Activated T-helper 1 cell treated with anti-CD3 and anti-CD28 coated beads, Interleukin-12 subunit alpha, Interleukin-12 subunit beta, Interleukin-2, Interleukin-4 antibody, amounts not matched to agents 30 ng/mL and 10 ng/mL and 1 ng/mL, durations not matched to agents 14 hours and 24 hours and 36 hours (primary cell): ENCODE results near the gene ACAP1. TPM values are rescaled to one million over a fixed set of nuclear protein-coding genes. Genes with fewer than 3 reads are reported as not detected.

Experiments used
- DNase-seq: peaks from one replicate; pipeline ENCODE4 v3.0.0; 2021; ENCODE audit warnings: low spot score
- H3K27ac Mint-ChIP-seq: one replicate; pipeline ENCODE4 v1.8.0; 2021; ENCODE audit warnings: mild to moderate bottlenecking, mixed read lengths
- H3K27me3 Mint-ChIP-seq: one replicate; pipeline ENCODE4 v1.8.0; 2022; ENCODE audit warnings: mild to moderate bottlenecking, moderate library complexity, mixed read lengths; ENCODE audit not compliant: insufficient read depth
- H3K36me3 Mint-ChIP-seq: one replicate; pipeline ENCODE4 v1.8.0; 2021; ENCODE audit warnings: low read depth, mixed read lengths
- H3K4me1 Mint-ChIP-seq: one replicate; pipeline ENCODE4 v1.8.0; 2021; ENCODE audit warnings: low read depth, mixed read lengths
- H3K4me3 Mint-ChIP-seq: one replicate; pipeline ENCODE4 v1.8.0; 2021; ENCODE audit warnings: mild to moderate bottlenecking, moderate library complexity, mixed read lengths
- H3K9me3 Mint-ChIP-seq: one replicate; pipeline ENCODE4 v1.8.0; 2021; ENCODE audit warnings: mixed read lengths
- intact Hi-C: fragments of 100-400 bp; cut with micrococcal nuclease; formaldehyde crosslinking; loops from one replicate; pipeline ENCODE4 v1.15.1; 2024
- total RNA-seq: library from RNA; stranded (reverse); gene quantifications from 2 replicates; pipeline ENCODE4 v1.2.3, GENCODE V29; 2022

Gene ACAP1
- total RNA-seq, 1 donor from 2014 or later: 266 TPM

DNA sequence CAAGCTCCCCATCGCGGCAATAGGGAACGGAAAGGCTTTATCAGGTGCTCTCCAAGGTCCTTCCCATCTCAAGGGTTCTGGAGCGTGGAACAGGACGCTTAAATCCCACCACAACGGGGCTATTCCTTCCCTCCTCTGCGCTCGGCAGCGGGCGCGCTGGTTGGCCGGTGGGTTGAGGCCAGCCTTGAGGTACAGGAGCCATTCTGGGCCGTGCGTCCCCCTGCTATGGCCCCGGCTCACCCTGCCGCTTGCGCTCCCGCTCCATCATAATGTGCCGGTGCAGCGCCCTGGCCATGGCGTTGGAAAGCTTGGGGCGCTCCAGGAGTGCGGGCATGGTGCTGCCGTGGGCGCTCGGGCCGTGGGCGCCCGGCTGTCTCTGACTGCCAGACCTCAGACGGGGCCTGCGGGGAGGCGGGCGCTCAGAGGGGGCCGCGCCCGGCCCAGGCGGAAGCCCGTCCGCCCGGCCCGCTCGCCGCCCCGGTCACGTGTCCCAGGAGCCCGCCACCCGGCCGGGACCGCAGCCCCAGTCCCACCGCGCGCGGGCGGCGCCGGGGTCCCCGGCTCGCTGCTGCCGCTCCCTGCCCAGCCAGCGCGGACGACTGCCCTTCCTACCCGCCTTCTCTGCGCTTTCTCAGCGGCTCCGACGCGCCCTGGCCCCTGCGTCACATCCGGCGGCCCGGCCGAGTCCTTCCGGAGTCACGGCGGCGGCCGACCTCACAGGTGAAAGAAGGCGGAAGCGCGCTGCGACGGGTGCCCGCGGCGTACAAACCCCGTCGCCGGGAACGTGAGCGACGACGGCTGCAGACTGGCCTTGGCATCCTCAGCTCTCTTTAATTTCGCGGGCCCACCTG, 21.4 kb upstream of the ACAP1 start, which contains the start of gene GPS2:
Gene GPS2 (minus strand): TSS at position 642 of the 851 bp plus-strand sequence. CDS start 308 bp downstream, at position 334.
- Mint-ChIP-seq H3K27me3 (no peaks in the 10 kb centered on the region), H3K4me1 (peaks cover 41% of the 10 kb centered on the region), H3K36me3 (peaks cover 58% of the 10 kb centered on the region), H3K4me3 (peak within 1 kb of the TSS; percentile 90), H3K9me3 (no peaks in the 10 kb centered on the region), H3K27ac (peak within 1 kb of the TSS; percentile 88)
- peak; percentile 91 for DNase-seq
- intact Hi-C loops: loop anchor here (1.0 kb wide), 2 partner anchors 8 to 14 kb away; partner anchors contain the start of genes EIF5A and NEURL4

- Mint-ChIP-seq H3K4me3 (peak overlapping the region; percentile 90), H3K4me1 (peaks cover 34% of the 10 kb centered on the region), H3K27ac (peak overlapping the region; percentile 88), H3K9me3 (no peaks in the 10 kb centered on the region), H3K27me3 (no peaks in the 10 kb centered on the region), H3K36me3 (peaks cover 50% of the 10 kb centered on the region)
- no peak for DNase-seq
- intact Hi-C loops: loop anchor here (1.0 kb wide), 2 partner anchors 8 to 14 kb away; partner anchors contain the start of genes EIF5A and NEURL4
Observed at GRCh38 chr17:7315570-7316235, 20.6 kb upstream of the ACAP1 start.

GRCh38 chr17:7317161-7317803, 19.0 kb upstream of the ACAP1 start:
- H3K4me1 Mint-ChIP-seq: peaks cover 28% of the 10 kb centered on the region
- no peaks in the 10 kb centered on the region for H3K27me3 Mint-ChIP-seq
- intact Hi-C loops: no loop called here
- no peak for DNase-seq
- H3K4me3 Mint-ChIP-seq: peak overlapping the region; percentile 73
- peak overlapping the region; percentile 44 for H3K27ac Mint-ChIP-seq
- peaks cover 51% of the 10 kb centered on the region for H3K36me3 Mint-ChIP-seq
- H3K9me3 Mint-ChIP-seq: no peaks in the 10 kb centered on the region

GRCh38 chr17:7318121-7318860, 18.0 kb upstream of the ACAP1 start:
- H3K27me3 Mint-ChIP-seq: no peaks in the 10 kb centered on the region
- H3K4me1 Mint-ChIP-seq: peaks cover 19% of the 10 kb centered on the region
- no peaks in the 10 kb centered on the region for H3K9me3 Mint-ChIP-seq
- no peak for DNase-seq
- intact Hi-C loops: no loop called here
- H3K4me3 Mint-ChIP-seq: no peak overlapping the region
- peaks cover 43% of the 10 kb centered on the region for H3K36me3 Mint-ChIP-seq
- peak overlapping the region; percentile 55 for H3K27ac Mint-ChIP-seq

DNA sequence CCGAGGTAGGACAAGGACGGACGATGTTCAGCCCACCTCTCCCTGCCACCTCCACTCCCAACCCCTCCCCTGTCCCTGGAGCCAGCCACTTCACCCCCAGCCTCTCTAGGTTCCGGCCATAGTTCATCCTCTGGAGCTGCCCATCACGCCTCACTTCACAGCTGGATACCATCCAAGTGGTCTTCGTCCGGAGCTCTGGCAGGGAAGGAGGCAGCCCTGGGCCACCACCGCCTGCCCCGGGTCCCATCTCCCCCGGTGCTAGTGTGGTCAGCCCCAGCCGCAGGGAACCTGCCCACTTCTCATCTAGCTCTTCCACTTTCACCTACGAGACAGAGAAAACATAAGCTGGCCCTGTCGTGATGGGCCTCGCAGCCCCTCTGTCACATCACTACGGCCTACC, 14.9 kb upstream of the ACAP1 start:
- Mint-ChIP-seq H3K36me3 (peaks cover 31% of the 10 kb centered on the region), H3K4me3 (no peak overlapping the region), H3K4me1 (peaks cover 1% of the 10 kb centered on the region), H3K27ac (no peak overlapping the region), H3K27me3 (no peaks in the 10 kb centered on the region), H3K9me3 (no peaks in the 10 kb centered on the region)
- no peak for DNase-seq
- intact Hi-C loops: no loop called here

DNA sequence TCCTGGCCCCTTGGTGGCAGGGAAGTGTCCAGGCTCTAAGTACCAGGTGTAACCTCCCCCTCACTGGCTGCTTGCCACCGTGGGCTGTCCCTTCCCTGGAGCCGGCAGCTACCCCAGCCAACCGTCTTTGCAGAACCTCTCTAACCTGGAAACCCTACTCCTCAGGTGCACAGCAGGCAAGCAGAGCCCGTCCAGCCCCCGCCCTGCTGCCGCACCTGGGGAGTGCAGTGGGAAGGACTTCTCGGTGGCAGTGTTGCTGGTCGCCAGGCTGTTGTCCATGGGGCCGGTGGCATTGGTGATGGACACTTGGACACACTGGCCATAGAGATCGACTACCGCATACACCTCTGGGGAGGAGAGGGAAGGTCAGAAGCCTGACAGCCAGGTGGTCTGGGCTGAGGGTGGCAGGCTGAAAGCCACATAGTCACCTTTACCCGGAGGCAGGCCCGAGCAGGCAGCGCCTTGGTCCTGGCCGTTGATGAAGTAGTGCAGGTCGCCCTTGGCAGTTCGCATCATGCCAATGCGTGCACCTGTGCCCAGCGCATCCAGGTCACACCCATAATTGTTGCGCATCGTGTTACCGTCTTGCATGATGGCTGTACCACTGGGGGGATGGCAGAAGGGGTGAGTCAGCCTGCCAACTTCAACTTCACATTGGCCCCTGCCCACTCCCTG, 13.7 kb upstream of the ACAP1 start:
- H3K27me3 Mint-ChIP-seq: no peaks in the 10 kb centered on the region
- H3K4me1 Mint-ChIP-seq: peaks cover 2% of the 10 kb centered on the region
- no peak overlapping the region for H3K4me3 Mint-ChIP-seq
- peaks cover 27% of the 10 kb centered on the region for H3K36me3 Mint-ChIP-seq
- DNase-seq: no peak
- no peak overlapping the region for H3K27ac Mint-ChIP-seq
- intact Hi-C loops: no loop called here
- H3K9me3 Mint-ChIP-seq: no peaks in the 10 kb centered on the region

DNA sequence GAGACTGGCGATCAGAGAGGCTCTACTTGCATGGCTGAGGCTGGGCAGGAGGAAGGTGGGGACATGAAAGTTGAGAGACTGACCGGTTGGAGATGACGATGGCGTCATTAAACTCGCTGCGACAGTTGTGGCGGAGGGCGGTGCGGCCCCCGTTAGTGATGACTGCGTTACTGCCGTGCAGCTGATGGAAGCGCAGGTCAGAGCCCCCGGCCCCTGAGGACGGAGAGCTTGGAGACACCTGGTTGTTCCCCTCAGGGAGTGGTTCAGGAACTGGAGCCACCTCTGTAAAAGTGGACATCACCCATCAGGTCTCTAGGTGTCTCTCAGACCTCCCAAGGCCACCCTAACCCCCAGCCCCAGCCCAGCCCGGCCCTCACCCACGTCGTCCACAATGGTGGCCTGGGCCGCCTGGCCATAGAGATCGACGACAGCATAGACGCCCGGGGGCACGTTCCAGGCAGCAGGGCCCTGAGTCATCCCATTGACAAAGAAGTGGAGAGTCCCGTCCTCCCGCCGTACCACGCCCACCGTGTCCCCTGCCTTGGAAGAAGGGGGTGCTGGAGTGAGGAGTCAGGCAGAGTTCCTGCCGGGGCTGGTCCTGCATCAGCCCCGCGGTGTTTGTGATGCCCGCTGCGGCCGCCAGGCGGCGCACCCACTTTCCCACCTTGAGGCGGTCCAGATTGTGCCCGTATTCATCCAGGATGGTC, 12.4 kb upstream of the ACAP1 start:
- Mint-ChIP-seq H3K36me3 (peaks cover 21% of the 10 kb centered on the region), H3K4me3 (no peak overlapping the region), H3K9me3 (no peaks in the 10 kb centered on the region), H3K27ac (no peak overlapping the region), H3K27me3 (no peaks in the 10 kb centered on the region), H3K4me1 (peaks cover 14% of the 10 kb centered on the region)
- peak; percentile 62 for DNase-seq
- intact Hi-C loops: loop anchor here (1.0 kb wide), 1 partner anchor 21 kb away; no protein-coding TSS in a partner anchor

DNA sequence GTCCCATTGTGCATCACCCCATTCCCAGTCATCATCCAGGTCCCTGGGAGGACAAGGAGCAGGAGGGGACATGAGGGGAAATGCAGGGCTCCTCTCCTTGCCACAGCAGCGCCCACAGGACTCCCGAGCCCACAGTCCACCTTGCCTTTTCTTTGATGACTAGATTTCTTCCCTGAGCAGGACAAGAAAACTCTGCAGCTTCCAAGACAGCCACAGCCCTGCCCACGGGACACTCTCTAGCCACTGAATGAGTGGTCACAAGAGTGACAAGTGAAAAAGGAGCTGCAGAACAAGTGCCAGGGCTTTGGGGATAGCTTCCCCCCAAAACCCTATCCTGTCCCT, 11.9 kb upstream of the ACAP1 start:
- Mint-ChIP-seq H3K9me3 (no peaks in the 10 kb centered on the region), H3K27ac (no peak overlapping the region), H3K36me3 (peaks cover 19% of the 10 kb centered on the region), H3K4me3 (no peak overlapping the region), H3K4me1 (peaks cover 14% of the 10 kb centered on the region), H3K27me3 (no peaks in the 10 kb centered on the region)
- intact Hi-C loops: loop anchor here (1.0 kb wide), 1 partner anchor 21 kb away; no protein-coding TSS in a partner anchor
- no peak for DNase-seq

DNA sequence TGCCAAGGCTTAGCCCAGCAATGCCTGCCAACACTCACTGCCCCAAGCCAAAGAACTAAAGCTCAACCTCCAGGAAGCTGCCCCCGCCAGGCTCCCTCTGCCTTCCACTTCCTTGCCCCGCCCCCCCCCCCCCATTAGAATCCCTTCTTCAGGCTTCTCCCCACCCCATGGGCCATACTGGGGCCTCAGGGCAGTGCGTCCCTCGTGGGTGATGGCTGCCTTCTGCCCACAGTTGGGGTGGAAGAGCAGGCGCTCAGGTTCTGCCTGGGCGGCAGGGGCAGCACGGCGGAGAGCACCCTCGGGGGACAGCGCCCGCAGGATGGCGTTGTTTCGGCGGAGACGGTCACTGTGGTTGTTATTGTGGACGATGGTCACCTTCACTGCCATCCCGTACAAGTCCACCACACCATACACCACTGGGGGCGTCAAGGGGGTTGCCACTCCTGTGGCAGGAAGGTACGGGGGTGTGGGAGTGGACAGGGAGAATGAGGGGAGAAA, 11.2 kb upstream of the ACAP1 start:
- H3K4me3 Mint-ChIP-seq: peak overlapping the region; percentile 33
- no peaks in the 10 kb centered on the region for H3K27me3 Mint-ChIP-seq
- no peak for DNase-seq
- H3K36me3 Mint-ChIP-seq: peaks cover 19% of the 10 kb centered on the region
- H3K4me1 Mint-ChIP-seq: peaks cover 20% of the 10 kb centered on the region
- no peak overlapping the region for H3K27ac Mint-ChIP-seq
- intact Hi-C loops: no loop called here
- no peaks in the 10 kb centered on the region for H3K9me3 Mint-ChIP-seq

- H3K4me3 Mint-ChIP-seq: peak overlapping the region; percentile 15
- H3K36me3 Mint-ChIP-seq: peaks cover 15% of the 10 kb centered on the region
- DNase-seq: no peak
- intact Hi-C loops: no loop called here
- H3K4me1 Mint-ChIP-seq: peaks cover 28% of the 10 kb centered on the region
- H3K27me3 Mint-ChIP-seq: no peaks in the 10 kb centered on the region
- H3K9me3 Mint-ChIP-seq: no peaks in the 10 kb centered on the region
- H3K27ac Mint-ChIP-seq: no peak overlapping the region
Observed at GRCh38 chr17:7326186-7326585, 10.1 kb upstream of the ACAP1 start.

GRCh38 chr17:7327056-7327455, 9.3 kb upstream of the ACAP1 start:
- Mint-ChIP-seq H3K4me1 (peaks cover 29% of the 10 kb centered on the region), H3K36me3 (peaks cover 7% of the 10 kb centered on the region), H3K4me3 (no peak overlapping the region), H3K27ac (no peak overlapping the region), H3K9me3 (no peaks in the 10 kb centered on the region), H3K27me3 (no peaks in the 10 kb centered on the region)
- DNase-seq: no peak
- intact Hi-C loops: no loop called here
